ENCODE results near the gene CYP1B1.

The CYP1B1 gene

DNA sequence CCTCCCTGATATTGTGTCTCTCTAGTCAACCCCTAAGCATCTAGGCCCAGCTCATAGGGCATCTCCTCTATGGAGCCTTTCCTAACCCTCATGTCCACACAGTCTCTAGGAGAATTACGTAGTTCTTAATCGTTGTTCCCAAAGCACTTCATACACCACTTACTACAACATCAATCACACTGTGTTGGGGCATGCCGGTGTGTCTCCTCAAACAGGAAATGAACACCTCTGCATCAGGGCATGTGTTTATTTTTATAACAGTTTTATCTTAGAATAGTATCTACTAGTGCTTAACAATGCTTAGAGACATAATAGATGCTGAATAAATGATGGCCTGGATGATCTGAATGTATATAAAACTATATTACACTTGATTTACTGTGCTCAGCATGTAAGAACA lies 19.7 kb downstream of the CYP1B1 start:
- H3K27ac ChIP-seq (ENCODE audit: low read depth, low read length), result no peak overlapping the region
- H3K4me3 ChIP-seq (ENCODE audit: low read depth, low read length), result no peak overlapping the region
- H3K36me3 ChIP-seq (ENCODE audit: control insufficient read depth, insufficient read depth, low read length), result no peaks in the 10 kb centered on the region
- H3K9me3 ChIP-seq (ENCODE audit: control insufficient read depth, insufficient read depth, low read length), result no peaks in the 10 kb centered on the region
- H3K9ac ChIP-seq (ENCODE audit: low read depth, low read length), result no peak overlapping the region
- no peaks in the 10 kb centered on the region for H3K4me1 ChIP-seq (ENCODE audit: control insufficient read depth, insufficient read depth, low read length)
- no peaks in the 10 kb centered on the region for H3K27me3 ChIP-seq (ENCODE audit: control insufficient read depth, insufficient read depth, low read length)

DNA sequence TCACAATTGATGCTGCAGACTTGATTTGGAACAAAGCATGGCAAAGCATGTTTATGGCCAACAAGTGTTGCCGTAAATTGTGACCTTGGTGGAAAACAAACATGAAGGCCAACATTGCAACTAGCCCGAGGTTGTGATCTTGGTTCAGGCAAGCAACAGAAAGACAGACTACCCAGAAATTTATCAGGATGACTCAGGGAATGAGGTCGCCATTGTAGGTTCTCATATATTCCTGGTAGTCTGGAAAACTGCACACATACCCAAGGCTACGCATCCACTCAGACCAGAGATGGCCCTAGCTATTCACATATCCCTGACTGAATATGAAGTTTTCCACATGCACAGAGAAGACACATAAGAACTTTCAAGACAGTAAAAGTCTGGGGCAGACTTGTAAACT lies 30.1 kb downstream of the CYP1B1 start:
- H3K27me3 ChIP-seq (ENCODE audit: control insufficient read depth, insufficient read depth, low read length), result no peaks in the 10 kb centered on the region
- H3K9me3 ChIP-seq (ENCODE audit: control insufficient read depth, insufficient read depth, low read length), result no peaks in the 10 kb centered on the region
- H3K9ac ChIP-seq (ENCODE audit: low read depth, low read length), result no peak overlapping the region
- H3K4me3 ChIP-seq (ENCODE audit: low read depth, low read length), result no peak overlapping the region
- peaks cover 16% of the 10 kb centered on the region for H3K4me1 ChIP-seq (ENCODE audit: control insufficient read depth, insufficient read depth, low read length)
- H3K27ac ChIP-seq (ENCODE audit: low read depth, low read length), result no peak overlapping the region
- no peaks in the 10 kb centered on the region for H3K36me3 ChIP-seq (ENCODE audit: control insufficient read depth, insufficient read depth, low read length)

DNA sequence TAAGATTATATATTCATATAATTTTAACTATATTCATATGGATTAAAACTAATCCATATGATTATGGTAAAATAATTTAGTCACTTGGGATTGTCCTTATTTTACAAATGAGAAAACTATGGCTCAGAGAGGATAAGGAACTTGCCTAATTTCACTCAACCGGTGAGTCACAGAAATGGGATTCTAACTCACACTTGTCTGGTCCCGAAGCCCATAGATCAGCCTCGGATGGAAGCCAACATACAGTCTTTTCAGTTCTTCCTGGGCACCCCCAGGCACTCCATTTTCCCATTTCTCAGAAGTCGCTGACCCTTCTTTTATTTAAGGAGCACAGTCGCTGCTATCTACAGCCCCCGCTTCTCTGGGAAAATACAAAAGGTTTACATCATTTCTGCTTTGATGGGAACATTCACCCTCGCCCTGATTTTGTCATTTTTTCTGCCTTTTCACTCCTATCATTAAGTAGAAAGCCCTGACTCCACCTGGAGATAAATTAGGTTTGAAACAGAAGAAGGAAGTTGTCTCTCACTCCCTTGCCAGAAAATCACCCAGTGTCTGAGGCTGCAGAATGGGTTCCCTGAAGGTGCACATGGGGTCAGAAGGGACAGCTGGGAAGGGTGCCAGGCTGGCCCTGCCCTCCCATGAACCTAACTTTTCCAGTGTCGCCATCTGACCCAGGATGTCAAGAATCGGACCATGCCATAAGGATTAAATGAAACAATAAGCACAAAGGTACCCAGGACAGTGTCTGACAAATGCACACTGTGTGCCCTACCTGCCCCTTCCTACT lies 36.6 kb downstream of the CYP1B1 start:
- Histone ChIP-seq H3K4me3 (ENCODE audit: low read depth, low read length) (no peak overlapping the region), H3K9me3 (ENCODE audit: control insufficient read depth, insufficient read depth, low read length) (no peaks in the 10 kb centered on the region), H3K4me1 (ENCODE audit: control insufficient read depth, insufficient read depth, low read length) (peaks cover 21% of the 10 kb centered on the region), H3K9ac (ENCODE audit: low read depth, low read length) (no peak overlapping the region), H3K36me3 (ENCODE audit: control insufficient read depth, insufficient read depth, low read length) (no peaks in the 10 kb centered on the region), H3K27ac (ENCODE audit: low read depth, low read length) (no peak overlapping the region), H3K27me3 (ENCODE audit: control insufficient read depth, insufficient read depth, low read length) (peaks cover 25% of the 10 kb centered on the region; the same call in 1 of the 2 replicates)

DNA sequence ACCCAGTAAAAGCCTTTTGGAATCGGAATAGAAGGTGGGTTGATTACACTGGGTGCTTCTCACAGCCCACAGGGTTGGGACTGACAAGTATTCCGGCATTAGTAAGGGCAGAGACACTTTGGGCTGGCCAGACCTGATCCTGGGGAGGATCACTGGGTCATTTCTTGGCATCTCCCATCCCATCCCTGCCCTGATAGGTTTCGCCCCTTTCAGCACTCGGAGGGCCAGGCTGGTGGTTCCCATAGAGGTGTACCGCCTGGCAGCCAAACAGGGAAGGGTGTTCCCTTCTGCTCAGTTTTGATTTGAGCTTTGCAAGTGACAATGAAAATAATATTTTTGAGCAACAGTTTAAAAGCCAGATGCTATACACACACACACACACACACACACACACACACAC lies 37.3 kb downstream of the CYP1B1 start:
- H3K4me3 ChIP-seq (ENCODE audit: low read depth, low read length), result peak overlapping the region; percentile 52
- H3K9ac ChIP-seq (ENCODE audit: low read depth, low read length), result no peak overlapping the region
- H3K27ac ChIP-seq (ENCODE audit: low read depth, low read length), result no peak overlapping the region
- H3K27me3 ChIP-seq (ENCODE audit: control insufficient read depth, insufficient read depth, low read length), result peaks cover 25% of the 10 kb centered on the region; the same call in 1 of the 2 replicates
- H3K4me1 ChIP-seq (ENCODE audit: control insufficient read depth, insufficient read depth, low read length), result peaks cover 15% of the 10 kb centered on the region
- no peaks in the 10 kb centered on the region for H3K36me3 ChIP-seq (ENCODE audit: control insufficient read depth, insufficient read depth, low read length)
- no peaks in the 10 kb centered on the region for H3K9me3 ChIP-seq (ENCODE audit: control insufficient read depth, insufficient read depth, low read length)

DNA sequence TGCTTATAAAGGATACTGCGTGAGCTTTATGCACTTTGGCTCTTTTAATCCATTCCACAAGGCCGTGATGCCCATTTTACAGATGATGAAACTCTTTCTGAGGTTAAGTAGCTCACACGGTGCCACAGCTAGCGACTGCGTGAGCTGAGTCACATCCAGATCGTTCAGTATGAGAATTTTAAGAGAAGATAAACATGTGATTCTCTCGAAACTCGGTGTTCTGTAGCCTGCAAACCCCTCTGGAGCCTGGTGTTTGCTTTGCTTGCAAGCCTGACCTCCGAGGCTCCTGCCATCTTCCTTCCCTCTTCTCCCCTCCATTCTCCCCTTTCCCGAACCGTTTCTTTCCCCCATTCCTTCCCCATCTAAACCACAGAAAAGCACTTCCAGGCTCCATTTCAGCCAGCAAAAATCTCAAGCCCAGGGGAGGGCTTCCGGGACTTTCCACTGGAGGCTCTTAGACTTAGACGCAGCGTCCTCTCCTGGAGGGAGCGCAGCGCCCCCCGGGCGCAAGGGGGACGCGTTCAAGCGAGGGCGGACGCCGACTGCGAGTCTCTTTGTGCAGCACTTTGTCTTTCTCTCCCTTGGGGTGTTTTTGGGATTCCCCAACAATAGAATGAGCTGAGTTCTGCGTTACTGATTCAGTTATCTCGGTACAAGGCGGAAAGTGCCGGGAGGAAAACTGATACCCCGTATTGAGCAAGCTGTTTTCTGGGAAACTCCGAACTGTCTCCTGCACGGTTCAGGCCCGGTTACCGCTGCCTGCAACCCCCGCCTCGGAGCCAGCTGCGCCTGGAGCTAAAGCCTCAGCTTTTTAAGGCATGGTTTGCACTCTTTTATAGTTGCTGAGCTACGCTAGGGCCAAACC lies 38.0 kb downstream of the CYP1B1 start:
- H3K27ac ChIP-seq (ENCODE audit: low read depth, low read length), result no peak overlapping the region
- H3K4me3 ChIP-seq (ENCODE audit: low read depth, low read length), result peak overlapping the region; percentile 52
- H3K9ac ChIP-seq (ENCODE audit: low read depth, low read length), result 0 out of 2 replicates have a peak overlapping the region, but pooled peaks have one; percentile 28
- peaks cover 25% of the 10 kb centered on the region; the same call in 1 of the 2 replicates for H3K27me3 ChIP-seq (ENCODE audit: control insufficient read depth, insufficient read depth, low read length)
- peaks cover 14% of the 10 kb centered on the region for H3K4me1 ChIP-seq (ENCODE audit: control insufficient read depth, insufficient read depth, low read length)
- no peaks in the 10 kb centered on the region for H3K9me3 ChIP-seq (ENCODE audit: control insufficient read depth, insufficient read depth, low read length)
- no peaks in the 10 kb centered on the region for H3K36me3 ChIP-seq (ENCODE audit: control insufficient read depth, insufficient read depth, low read length)

DNA sequence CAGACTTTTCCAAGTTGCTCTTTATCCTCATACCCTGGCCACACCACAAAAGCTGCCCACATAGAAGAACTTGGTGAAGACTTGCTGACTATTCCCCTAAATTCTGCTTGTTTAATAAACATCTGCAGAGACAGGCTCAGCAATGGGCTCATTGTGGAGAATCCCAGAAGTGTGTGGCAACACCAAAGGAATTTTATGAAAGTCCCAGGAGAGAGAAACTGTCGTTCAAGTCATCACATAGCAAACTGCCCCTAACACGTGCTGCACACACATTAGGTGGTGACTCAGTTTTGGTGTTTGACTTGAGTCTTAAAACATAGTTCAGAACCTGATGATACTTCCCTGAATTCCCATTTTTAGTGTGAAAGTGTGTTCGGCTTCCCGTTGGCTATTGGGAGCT lies 38.6 kb downstream of the CYP1B1 start:
- no peak overlapping the region for H3K9ac ChIP-seq (ENCODE audit: low read depth, low read length)
- no peaks in the 10 kb centered on the region for H3K9me3 ChIP-seq (ENCODE audit: control insufficient read depth, insufficient read depth, low read length)
- no peak overlapping the region for H3K27ac ChIP-seq (ENCODE audit: low read depth, low read length)
- no peak overlapping the region for H3K4me3 ChIP-seq (ENCODE audit: low read depth, low read length)
- H3K4me1 ChIP-seq (ENCODE audit: control insufficient read depth, insufficient read depth, low read length), result peaks cover 14% of the 10 kb centered on the region
- H3K27me3 ChIP-seq (ENCODE audit: control insufficient read depth, insufficient read depth, low read length), result peaks cover 25% of the 10 kb centered on the region; the same call in 1 of the 2 replicates
- no peaks in the 10 kb centered on the region for H3K36me3 ChIP-seq (ENCODE audit: control insufficient read depth, insufficient read depth, low read length)

DNA sequence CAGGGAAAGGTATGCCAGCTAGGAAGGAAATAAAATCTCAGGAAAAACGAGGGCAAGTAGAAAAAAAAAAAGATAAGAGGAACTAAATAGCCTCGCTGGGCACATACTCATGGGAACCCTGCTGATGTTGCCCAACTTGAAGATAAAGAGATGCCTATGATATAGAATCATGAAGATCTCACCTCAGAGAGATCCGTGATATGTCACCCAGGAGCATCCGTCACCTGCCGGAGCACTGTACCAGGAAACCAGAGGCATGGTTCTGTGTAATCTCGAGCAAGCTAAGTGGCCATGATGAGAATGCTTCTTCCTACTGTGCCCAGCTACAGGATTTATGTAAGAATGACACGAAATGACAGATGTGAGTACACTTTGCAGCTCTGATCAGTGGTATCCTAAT lies 40.0 kb downstream of the CYP1B1 start:
- Histone ChIP-seq H3K9me3 (ENCODE audit: control insufficient read depth, insufficient read depth, low read length) (no peaks in the 10 kb centered on the region), H3K27me3 (ENCODE audit: control insufficient read depth, insufficient read depth, low read length) (peaks cover 25% of the 10 kb centered on the region; the same call in 1 of the 2 replicates), H3K36me3 (ENCODE audit: control insufficient read depth, insufficient read depth, low read length) (no peaks in the 10 kb centered on the region), H3K9ac (ENCODE audit: low read depth, low read length) (no peak overlapping the region), H3K4me3 (ENCODE audit: low read depth, low read length) (no peak overlapping the region), H3K4me1 (ENCODE audit: control insufficient read depth, insufficient read depth, low read length) (peaks cover 14% of the 10 kb centered on the region), H3K27ac (ENCODE audit: low read depth, low read length) (no peak overlapping the region)

DNA sequence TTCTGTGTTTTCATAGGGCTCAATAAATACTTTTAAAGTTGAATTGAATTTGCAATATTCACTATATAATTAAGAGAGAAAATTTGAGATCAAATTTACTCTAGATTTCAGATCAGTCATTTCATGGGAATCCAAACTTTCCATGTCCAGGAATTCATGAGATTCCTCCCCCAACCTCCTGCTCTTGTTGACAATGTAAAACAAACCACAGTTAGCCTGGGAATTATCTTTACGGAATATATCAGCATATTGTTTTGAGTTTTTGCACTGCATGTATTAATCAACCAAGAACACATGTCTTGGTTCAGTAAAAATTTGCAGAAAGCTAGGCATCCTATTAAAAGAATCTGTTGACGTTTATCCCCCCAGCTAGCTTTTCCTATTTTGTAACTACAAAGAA lies 42.3 kb downstream of the CYP1B1 start:
- H3K27ac ChIP-seq (ENCODE audit: low read depth, low read length), result no peak overlapping the region
- H3K4me3 ChIP-seq (ENCODE audit: low read depth, low read length), result no peak overlapping the region
- no peaks in the 10 kb centered on the region for H3K36me3 ChIP-seq (ENCODE audit: control insufficient read depth, insufficient read depth, low read length)

DNA sequence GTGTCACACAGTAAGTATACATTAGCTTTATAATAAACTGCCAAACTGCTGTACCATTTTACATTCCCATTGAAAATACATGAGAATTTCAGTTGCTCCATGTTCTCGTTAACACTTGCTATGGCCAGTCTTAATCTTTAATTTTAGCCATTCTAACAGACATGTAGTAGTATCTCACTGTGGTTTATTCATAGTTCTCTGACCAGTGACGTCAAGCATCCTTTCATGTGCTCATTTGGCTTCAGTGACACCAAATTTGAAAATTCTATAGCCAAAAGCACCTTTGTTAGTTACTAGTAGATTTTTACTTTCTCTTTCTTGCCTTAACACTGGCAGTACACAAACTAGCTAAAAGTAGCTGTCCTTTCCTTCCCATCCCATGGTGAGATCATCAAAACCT lies 43.0 kb downstream of the CYP1B1 start:
- H3K27ac ChIP-seq (ENCODE audit: low read depth, low read length), result no peak overlapping the region
- no peaks in the 10 kb centered on the region for H3K9me3 ChIP-seq (ENCODE audit: control insufficient read depth, insufficient read depth, low read length)
- H3K27me3 ChIP-seq (ENCODE audit: control insufficient read depth, insufficient read depth, low read length), result peaks cover 17% of the 10 kb centered on the region; the same call in 1 of the 2 replicates
- H3K9ac ChIP-seq (ENCODE audit: low read depth, low read length), result no peak overlapping the region
- peaks cover 6% of the 10 kb centered on the region; the same call in 1 of the 2 replicates for H3K4me1 ChIP-seq (ENCODE audit: control insufficient read depth, insufficient read depth, low read length)
- H3K36me3 ChIP-seq (ENCODE audit: control insufficient read depth, insufficient read depth, low read length), result no peaks in the 10 kb centered on the region
- no peak overlapping the region for H3K4me3 ChIP-seq (ENCODE audit: low read depth, low read length)

More for the DNA sequence above, 42.3 kb downstream of the CYP1B1 start:
- H3K9ac ChIP-seq (ENCODE audit: low read depth, low read length), result no peak overlapping the region
- H3K27me3 ChIP-seq (ENCODE audit: control insufficient read depth, insufficient read depth, low read length), result peaks cover 19% of the 10 kb centered on the region; the same call in 1 of the 2 replicates
- H3K4me1 ChIP-seq (ENCODE audit: control insufficient read depth, insufficient read depth, low read length), result peaks cover 13% of the 10 kb centered on the region
- H3K9me3 ChIP-seq (ENCODE audit: control insufficient read depth, insufficient read depth, low read length), result no peaks in the 10 kb centered on the region

DNA sequence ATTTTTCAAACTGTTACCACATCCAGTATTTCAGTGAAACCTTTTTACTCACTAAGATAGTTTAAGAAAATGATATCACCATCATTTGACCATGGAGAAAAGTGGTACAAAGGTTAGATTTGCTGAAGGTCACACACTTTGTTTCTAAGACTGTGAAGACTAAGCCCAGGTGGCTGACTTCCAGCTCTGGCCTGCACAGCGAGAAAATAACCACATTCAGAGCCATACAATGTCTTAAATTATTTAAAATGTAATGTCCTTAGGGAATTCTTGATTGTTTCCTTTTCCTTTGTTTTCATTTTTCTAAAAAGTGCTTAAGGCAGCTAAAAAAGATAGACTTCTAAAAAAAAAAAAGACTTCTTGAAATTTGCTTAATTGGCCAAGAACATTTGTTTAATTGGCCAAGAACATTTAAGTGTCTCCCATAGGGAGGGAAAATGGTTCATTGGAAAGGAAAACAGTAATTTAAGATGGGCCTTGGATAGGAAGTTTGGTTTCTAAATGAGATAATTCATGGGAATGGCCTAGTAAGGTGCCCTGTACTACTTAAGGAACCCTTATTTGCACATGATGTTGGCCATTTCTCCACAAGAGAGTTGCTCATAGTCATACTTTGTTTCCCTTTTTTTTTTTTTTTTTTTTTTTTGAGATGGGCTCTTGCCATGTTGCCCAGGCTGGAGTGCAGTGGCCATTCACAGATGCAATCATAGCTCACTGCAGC lies 45.2 kb downstream of the CYP1B1 start:
- Histone ChIP-seq H3K36me3 (ENCODE audit: control insufficient read depth, insufficient read depth, low read length) (no peaks in the 10 kb centered on the region), H3K27ac (ENCODE audit: low read depth, low read length) (no peak overlapping the region), H3K9ac (ENCODE audit: low read depth, low read length) (no peak overlapping the region), H3K4me1 (ENCODE audit: control insufficient read depth, insufficient read depth, low read length) (no peaks in the 10 kb centered on the region), H3K27me3 (ENCODE audit: control insufficient read depth, insufficient read depth, low read length) (no peaks in the 10 kb centered on the region), H3K9me3 (ENCODE audit: control insufficient read depth, insufficient read depth, low read length) (no peaks in the 10 kb centered on the region), H3K4me3 (ENCODE audit: low read depth, low read length) (no peak overlapping the region)
